ENCODE data around the gene RADIL.
A peak's percentile ranks its signal among the peaks of the same experiment; 100 is the strongest.
"Not testable (repeated sequence)": the region's sequence is repeated elsewhere in the genome, so short reads cannot be mapped to it uniquely, and the experiment has no call there.

The RADIL gene, protein sequence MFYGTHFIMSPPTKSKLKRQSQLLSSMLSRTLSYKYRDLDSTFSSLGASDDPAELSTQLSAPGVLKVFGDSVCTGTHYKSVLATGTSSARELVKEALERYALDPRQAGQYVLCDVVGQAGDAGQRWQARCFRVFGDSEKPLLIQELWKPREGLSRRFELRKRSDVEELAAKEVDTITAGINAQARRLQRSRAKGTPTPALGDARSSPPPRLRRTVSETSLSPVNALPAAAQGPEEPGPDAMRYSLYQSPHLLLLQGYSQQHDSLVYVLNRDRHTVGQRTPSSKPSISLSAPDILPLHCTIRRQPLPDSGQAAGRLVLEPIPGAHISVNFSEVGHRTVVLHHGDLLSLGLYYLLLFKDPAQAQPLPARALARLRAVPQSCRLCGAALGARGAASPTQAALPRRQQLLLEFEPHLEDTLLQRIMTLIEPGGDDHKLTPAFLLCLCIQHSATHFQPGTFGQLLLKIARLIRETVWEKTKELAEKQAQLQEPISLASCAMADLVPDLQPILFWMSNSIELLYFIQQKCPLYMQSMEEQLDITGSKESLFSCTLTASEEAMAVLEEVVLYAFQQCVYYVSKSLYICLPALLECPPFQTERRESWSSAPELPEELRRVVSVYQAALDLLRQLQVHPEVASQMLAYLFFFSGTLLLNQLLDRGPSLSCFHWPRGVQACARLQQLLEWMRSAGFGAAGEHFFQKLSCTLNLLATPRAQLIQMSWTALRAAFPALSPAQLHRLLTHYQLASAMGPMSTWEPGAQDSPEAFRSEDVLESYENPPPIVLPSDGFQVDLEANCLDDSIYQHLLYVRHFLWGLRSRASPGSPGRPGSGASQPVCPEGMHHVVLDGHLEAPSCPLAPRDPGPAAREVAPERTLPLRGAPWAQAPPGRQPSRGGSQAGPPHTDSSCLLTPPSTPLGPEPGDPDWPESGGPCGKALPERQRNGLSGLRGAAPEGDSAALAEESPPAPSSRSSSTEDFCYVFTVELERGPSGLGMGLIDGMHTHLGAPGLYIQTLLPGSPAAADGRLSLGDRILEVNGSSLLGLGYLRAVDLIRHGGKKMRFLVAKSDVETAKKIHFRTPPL

DNA sequence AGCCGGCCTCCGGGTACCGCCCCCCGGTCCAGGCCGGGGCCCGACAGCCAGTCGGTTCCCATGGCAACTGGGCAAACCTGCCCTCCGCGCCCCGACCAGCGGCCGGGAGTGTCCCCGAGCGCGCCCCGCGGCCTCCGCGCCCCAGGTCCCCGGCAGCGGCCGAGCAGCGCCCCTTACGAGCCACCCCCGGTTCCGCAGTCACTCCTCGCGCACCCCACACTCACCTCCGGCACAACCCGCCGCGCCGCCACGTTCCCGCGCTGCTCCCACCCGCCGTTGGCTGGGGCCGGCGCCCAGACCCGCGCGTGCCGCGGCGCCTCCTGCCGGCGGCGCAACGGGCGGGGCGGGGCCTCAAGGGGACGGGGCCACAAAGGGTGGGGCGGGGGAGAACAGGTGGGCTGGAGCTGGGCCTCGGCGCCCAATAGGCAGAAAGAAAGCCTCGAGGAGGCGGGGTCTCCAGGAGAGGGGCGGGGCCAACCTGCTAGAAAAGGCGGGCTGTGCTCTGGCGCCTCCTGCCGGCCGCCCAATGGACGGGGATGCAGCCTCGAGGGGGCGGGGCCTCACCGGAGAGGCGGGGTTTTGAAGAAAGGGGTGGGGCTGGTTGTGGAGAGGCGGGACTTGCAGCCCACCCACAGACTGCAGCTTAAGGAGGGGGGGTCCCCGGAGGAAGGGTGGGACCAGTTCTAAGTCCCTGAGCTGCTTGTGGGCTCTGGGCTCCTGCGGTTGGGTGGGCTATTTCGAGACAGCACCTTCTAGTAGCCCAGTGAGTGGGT is at the start of gene RADIL:
TSS of gene RADIL (minus strand) at position 345 of the 773 bp plus-strand sequence. CDS start 5,577 bp downstream, outside the sequence.
- H3K4me3 ChIP-seq (ENCODE audit: low read depth, low read length): peak within 1 kb of the TSS; percentile 51
- DNase-seq (ENCODE audit: low read depth): peak; percentile 31

DNA sequence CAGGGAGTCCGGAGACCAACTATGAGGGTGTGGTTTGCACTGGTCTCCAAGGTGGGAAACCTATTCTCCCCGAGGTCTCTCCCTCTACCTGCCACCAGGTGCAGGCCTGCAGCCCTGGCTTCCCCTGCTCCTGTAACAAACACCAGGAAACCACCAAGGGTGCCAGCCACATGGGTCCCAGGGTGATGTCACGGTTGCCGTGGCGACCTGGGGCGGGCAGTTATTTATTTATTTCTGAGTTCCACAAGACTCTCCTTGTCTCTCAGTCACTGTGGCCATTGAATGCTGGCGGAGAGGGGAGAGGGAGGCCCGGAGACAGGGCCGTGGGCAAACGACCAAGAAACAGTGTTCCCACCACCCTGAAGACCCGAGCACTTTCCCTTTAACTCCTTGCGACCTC is 48.4 kb upstream of the RADIL start:
- no peak for DNase-seq (ENCODE audit: low read depth)
- no peak overlapping the region for H3K4me3 ChIP-seq (ENCODE audit: low read depth, low read length)

DNA sequence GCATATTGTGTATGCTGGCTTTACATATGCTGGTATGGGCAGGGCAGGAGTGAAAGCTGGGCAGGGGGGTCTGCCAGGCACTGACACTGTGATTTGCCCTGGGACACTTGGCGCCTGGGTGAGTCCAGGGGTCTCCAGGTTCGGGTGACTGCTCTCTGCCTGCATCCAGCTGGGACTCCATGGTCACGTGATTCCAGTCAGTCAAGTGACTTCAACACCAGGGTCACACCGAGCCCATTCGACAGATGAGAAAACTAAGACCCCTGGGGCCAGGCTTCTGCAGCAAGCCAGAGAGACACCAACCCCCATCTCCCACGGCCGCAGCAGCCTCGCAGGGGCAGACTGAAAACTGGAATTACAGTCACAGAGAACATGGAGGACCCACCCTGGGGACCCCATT is 45.5 kb upstream of the RADIL start:
- no peak overlapping the region for H3K4me3 ChIP-seq (ENCODE audit: low read depth, low read length)
- no peak for DNase-seq (ENCODE audit: low read depth)

DNA sequence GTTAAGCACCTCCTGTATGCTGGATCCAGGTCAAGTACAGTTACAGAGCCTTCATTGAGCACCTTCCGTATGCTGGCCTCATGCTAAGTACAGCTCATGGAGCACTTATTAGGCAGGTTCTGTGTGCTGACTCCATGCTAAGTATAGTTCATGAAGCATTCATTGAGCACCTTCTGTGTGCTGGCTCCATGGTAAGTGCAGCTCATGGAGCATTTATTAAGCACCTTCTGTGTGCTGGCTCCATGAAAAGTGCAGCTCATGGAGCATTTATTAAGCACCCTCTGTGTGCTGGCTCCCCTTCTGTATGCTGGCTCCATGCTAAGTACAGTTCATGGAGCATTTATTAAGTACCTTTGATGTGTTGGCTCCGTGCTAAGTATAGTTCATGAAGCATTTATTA is 44.9 kb upstream of the RADIL start:
- H3K4me3 ChIP-seq (ENCODE audit: low read depth, low read length): no peak overlapping the region
- DNase-seq (ENCODE audit: low read depth): no peak

DNA sequence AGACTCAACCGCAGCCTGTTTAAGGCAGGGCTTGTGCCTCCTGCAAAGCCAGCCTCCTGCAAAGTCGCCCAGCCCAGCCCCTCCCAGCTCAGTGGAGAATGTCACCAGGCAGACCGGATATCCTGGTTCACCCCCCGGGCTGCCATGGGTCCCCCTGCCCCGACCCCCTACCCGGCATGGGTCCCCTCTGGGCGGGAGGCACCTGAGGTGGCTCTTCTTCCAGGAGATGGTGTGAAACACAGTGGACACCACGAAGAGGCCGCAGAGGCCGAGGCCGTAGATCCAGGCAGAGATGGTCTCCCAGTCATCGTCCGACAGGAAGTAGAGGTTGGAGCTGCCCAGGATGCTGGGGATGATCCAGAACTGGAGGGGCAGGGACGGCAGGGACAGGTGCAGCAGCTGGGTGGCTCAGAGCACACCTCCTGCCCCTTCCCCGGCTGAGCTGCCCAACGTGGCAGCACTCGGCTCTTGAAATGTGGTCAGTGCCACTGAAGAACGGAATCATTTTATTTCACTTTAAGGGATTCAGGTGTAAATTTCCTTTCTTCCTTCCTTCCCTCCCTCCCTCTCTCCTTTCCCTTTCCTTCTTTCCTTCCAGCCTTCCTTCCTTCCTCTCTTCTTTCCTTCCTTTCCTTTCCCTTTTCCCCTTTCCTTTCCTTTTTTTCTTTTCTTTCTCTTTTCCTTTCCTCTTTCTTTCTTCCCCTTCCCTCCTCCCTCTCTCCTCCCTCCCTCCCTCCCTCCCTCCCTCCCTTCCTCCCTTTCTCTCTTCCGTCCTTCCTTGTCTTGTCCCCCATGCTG is 36.7 kb upstream of the RADIL start:
- no peak overlapping the region for H3K4me3 ChIP-seq (ENCODE audit: low read depth, low read length)
- no peak for DNase-seq (ENCODE audit: low read depth)

DNA sequence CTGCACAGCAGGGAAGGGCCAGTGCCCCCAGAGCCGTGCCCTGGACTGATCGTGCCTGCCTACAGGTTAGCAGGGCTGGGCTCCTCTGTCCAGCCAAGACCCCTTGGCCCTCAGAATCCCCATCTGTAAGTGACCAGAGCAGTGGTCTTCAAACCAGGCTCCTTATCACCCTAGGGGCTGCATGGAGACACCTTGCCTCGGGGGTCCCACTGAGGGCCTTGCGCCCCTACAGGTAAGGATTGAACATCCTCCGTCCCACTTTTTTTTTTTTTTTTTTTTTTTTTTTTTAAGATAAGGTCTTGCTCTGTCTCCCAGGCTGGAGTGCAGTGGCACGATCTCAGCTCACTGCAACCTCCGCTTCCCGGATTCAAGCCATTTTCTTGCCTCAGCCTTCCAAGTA is 32.6 kb upstream of the RADIL start:
- no peak for DNase-seq (ENCODE audit: low read depth)
- no peak overlapping the region for H3K4me3 ChIP-seq (ENCODE audit: low read depth, low read length)

DNA sequence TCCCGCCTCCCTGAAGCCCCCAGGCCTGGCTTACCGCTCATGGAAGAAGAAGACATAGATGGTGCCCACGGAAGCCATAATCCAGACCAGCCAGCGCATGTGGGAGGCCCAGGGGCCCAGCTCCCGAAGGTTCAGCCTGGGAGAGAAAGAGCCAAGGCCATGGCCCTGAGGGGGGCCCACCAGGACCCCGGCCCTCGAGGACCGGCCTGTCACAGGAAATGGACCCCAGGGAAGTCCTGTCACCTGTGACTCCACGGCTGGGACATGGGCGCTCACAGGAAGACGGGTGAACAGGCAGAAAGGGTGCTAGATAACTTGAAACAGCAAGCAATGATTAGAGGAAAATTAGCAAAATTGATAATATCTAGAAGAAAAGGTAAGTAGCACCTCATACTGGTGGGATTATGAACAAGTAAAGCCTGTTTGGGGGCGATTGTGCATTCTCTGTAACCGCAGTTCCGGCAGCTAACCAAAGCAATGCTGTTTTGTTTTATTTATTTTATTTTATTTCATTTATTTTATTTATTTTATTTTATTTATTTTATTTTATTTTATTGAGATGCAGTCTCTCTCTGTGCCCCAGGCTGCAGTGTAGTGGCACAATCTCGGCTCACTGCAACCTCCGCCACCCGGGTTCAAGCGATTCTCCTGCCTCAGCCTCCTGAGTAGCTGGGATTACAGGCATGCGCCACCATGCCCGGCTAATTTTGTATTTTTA is 27.8 kb upstream of the RADIL start:
- no peak overlapping the region for H3K4me3 ChIP-seq (ENCODE audit: low read depth, low read length)
- DNase-seq (ENCODE audit: low read depth): no peak

DNA sequence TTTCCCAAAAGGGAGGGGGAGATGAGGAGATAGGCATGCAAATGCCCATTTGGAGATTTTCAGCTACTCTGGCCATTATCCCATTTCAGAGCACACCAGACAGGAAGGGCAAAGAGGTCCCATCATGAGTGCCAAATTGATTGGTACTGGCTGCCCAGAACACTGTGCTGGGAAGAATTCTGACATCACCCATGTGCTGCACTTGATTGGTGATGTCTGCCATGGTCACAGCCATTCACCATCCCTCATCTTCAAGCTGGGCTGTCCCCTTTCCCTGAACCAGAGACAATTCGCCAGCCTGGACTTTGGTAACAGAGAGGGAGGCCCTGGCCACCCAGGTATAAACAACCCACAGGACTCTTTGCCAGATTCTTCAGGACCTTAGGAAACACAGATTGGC is 23.2 kb upstream of the RADIL start:
- no peak for DNase-seq (ENCODE audit: low read depth)
- H3K4me3 ChIP-seq (ENCODE audit: low read depth, low read length): no peak overlapping the region

DNA sequence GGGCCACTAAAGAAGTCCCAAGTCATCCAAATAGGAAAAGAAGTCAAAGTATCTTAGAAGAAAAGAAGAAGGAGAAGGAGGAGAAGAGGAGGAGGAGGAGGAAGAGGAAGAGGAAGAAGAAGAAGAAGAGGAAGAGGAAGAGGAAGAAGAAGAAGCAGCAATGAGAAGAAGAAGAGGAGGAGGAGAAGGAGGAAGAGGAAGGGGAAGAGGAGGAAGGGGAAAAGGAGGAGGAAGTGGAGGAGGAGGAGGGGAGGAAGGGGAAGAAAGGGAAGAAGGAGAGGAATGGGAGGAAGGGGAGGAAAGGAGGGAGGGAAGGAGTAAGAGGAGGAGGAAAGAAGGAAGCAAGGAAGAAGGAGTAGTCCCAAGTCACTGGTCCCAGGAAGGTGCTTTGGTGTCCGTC is 21.7 kb upstream of the RADIL start:
- no peak for DNase-seq (ENCODE audit: low read depth)
- no peak overlapping the region for H3K4me3 ChIP-seq (ENCODE audit: low read depth, low read length)

DNA sequence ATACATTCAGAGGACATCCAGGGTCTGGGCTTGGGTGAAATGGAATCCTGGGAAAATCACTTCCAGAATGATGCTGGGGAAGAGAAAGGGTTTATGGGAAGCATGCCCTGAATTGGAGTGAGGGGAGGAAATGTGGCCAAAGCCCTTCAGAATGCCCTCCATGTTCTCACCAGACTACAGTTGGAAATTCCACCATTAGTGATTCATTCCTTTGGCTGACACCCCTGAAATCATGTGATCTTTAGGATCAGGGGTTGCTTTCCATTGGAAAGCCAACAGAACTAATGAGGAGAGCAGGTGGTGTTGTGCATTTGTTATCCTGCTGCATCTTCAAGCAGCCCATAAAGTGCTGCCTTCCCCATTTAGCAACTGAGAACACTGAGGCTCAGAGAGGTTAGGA is 20.8 kb upstream of the RADIL start:
- no peak for DNase-seq (ENCODE audit: low read depth)

DNA sequence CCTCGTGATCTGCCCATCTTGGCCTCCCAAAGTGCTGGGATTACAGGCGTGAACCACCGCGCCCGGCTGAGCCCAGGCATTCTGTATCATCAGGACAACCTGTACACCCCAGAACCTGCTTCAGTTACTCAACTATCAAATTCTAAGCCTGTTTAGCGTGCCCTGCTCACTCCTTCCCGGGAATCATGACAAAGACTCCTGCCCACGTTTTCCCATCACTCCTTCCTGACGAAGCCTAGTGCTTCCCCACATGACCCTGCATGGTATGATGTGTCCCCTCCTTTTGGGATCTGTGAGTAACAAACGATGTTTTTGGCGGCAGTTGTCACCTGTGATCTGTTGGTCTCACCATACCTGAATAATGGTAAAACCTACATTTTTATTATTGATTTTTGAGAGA is 12.2 kb upstream of the RADIL start:
- no peak for DNase-seq (ENCODE audit: low read depth)
- no peak overlapping the region for H3K4me3 ChIP-seq (ENCODE audit: low read depth, low read length)

More for the DNA sequence above, 20.8 kb upstream of the RADIL start:
- no peak overlapping the region for H3K4me3 ChIP-seq (ENCODE audit: low read depth, low read length)

DNA sequence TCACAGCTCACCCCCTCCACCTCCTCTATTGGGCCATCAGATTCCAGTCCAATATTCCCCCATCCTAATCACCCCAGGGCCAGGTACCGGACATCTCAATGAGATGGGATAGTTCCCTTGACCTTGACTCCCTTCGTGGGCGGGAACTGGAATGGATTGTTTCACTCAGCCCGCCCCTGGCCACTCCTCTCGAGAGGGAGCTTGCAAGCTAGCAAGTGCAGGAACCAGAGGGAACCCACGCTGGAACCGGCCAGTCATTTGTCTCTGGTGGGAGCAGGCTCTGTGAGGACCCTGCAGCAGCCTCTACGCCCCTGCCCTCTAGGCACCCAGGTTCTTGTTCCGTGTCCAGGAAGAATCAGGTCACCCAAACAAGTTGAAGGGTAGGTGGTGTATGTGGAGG is 11.0 kb upstream of the RADIL start:
- H3K4me3 ChIP-seq (ENCODE audit: low read depth, low read length): no peak overlapping the region
- no peak for DNase-seq (ENCODE audit: low read depth)

DNA sequence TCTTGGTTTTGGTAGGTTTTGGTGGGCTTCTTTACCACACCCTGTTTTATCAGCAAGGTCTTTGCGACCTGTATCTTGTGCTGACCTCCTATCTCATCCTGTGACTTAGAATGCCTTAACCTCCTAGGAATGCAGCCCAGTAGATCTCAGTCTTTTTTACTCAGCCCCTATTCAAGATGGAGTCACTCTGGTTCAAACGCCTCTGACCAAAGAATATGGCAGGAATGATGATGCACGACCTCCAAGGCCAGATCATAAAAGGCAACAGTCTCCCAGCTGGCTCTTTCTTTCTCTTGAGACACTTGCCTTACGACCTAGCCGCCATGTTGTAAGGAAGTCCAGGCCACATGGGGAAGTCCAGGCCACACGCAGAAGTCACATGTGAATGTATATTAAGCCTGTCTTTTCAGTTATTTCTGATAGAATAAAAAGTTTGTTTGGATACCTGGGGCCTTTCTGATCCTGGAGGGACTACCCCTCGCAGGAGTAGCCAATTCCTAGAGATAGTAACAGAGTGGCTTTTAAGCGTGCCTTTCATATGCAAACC is 10.5 kb upstream of the RADIL start:
- no peak for DNase-seq (ENCODE audit: low read depth)
- H3K4me3 ChIP-seq (ENCODE audit: low read depth, low read length): no peak overlapping the region

DNA sequence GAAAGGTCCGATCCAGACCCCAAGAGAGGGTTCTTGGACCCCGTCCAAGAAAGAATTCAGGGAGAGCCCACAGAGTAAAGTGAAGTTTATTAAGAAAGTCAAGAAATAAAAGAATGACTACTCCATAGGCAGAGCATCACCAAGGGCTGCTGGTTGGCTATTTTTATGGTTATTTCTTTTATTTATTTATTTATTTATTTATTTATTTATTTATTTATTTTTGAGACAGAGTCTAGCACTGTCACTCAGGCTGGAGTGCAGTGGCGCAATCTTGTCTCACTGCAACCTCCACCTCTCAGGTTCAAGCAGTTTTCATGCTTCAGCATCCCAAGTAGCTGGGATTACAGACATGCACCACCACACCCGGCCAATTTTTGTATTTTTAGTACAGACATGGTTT is 9.7 kb upstream of the RADIL start:
- H3K4me3 ChIP-seq (ENCODE audit: low read depth, low read length); DNase-seq (ENCODE audit: low read depth): not testable (repeated sequence)

DNA sequence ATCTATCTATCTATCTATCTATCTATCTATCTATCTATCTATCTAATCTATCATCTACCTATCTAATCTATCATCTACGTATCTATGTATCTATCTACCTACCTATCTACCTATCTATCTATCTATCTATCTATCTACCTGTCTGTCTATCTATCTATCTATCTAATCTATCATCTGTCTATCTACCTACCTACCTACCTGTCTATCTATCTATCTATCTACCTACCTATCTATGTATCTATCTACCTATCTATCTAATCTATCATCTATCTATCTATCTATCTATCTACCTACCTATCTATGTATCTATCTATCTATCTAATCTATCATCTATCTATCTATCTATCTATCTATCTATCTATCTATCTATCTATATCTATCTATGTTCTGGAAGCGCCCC is 8.0 kb upstream of the RADIL start:
- not testable (repeated sequence) for DNase-seq (ENCODE audit: low read depth); H3K4me3 ChIP-seq (ENCODE audit: low read depth, low read length)

DNA sequence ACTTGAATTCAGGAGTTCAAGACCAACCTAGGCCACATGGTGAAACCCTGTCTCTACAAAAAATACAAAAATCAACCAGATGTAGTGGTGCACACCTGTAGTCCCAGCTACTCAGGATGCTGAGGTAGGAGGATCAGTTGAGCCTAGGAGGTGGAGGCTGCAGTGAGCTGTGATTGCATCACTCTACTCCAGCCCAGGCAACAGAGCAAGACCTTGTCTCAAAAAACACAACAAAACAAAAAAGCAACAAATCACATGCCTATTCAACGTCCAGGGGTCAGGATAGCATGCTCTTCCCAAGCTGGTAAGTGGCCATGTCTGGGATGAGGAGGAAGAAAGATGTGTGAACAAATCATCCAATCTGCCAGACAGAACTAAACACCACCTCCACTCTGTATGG is 6.2 kb upstream of the RADIL start:
- H3K4me3 ChIP-seq (ENCODE audit: low read depth, low read length): no peak overlapping the region
- no peak for DNase-seq (ENCODE audit: low read depth)

DNA sequence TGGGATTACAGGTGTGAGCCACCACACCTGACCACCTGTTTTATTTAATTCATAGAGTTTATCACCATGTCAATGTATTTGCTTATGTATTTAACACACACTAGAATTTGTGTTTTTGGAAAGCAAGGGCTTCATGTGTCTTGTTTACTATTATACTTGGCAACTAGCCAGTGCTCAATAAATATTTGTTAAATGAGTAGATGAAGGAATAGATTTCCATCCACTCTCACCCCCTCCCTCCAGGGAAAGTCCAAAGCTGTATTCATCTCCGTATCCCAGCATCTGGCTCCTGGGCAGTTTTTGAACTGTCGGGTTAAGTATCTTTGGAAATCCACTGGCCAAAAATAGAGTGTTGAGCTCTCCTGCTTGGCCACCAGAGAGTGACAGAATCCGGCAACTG is 4.6 kb upstream of the RADIL start:
- DNase-seq (ENCODE audit: low read depth): no peak
- no peak overlapping the region for H3K4me3 ChIP-seq (ENCODE audit: low read depth, low read length)

DNA sequence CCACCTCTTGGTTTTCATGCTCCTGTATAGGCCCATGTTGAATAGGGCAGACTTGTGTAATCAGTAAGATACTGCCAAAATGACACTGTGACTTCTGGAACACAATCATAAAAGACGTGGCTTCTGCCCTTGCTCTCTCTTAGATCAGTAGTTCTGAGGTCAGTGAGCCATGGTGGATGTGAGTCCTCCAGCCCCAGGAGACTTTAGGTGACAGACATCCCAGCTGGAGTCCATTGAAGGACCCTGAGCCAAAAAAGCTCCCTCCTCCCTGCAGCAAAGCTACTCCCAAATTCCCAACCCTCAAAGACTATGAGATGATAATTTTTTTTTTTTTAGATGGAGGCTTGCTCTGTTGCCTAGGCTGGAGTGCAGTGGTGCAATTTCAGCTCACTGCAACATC is 3.2 kb upstream of the RADIL start:
- H3K4me3 ChIP-seq (ENCODE audit: low read depth, low read length): no peak overlapping the region
- DNase-seq (ENCODE audit: low read depth): no peak

All from skeletal muscle cell (primary cell).